GM19468 (cell line): ENCODE results near the gene PI4KA.
A peak's percentile ranks its signal among the peaks of the same experiment; 100 is the strongest.
"Not testable (repeated sequence)": the region's sequence is repeated elsewhere in the genome, so short reads cannot be mapped to it uniquely, and the experiment has no call there.

ENCODE experiments used
- ATAC-seq: cut with Tn5 transposase; IDR thresholded peaks from one replicate; pipeline ENCODE4 v1.9.1; 2021; ENCODE audit warnings: mild to moderate bottlenecking, moderate library complexity, moderate number of reproducible peaks; ENCODE audit not compliant: unreplicated experiment; ENCODE audit errors: extremely low read depth

Gene PI4KA

GRCh38 chr22:20858615-20859416 lies at the start of gene PI4KA, which contains the start of gene SNAP29:
Gene PI4KA (minus strand): TSS chr22:20858811. CDS start chr22:20858725, 86 bp downstream.
Gene SNAP29 (plus strand): TSS chr22:20859007. CDS start chr22:20859111, 104 bp downstream.
- ATAC-seq: peak; percentile 91

GRCh38 chr22:20906387-20906767 lies 47.8 kb upstream of the PI4KA start:
- no peak for ATAC-seq

GRCh38 chr22:20905415-20906386 lies 47.1 kb upstream of the PI4KA start:
- ATAC-seq: no peak

- no peak for ATAC-seq
Measured at GRCh38 chr22:20904980-20905355, 46.4 kb upstream of the PI4KA start.

- ATAC-seq: no peak
Measured at GRCh38 chr22:20904008-20904979, 45.7 kb upstream of the PI4KA start.

- ATAC-seq: no peak
Measured at GRCh38 chr22:20903093-20903492, 44.5 kb upstream of the PI4KA start.

GRCh38 chr22:20901093-20902033 lies 42.8 kb upstream of the PI4KA start:
- not testable (repeated sequence) for ATAC-seq

- no peak for ATAC-seq
Measured at GRCh38 chr22:20899827-20900423, 41.3 kb upstream of the PI4KA start.

- ATAC-seq: not testable (repeated sequence)
Measured at GRCh38 chr22:20897737-20898136, 39.1 kb upstream of the PI4KA start.

GRCh38 chr22:20890975-20891374 lies 32.4 kb upstream of the PI4KA start:
- ATAC-seq: no peak

- ATAC-seq: no peak
Measured at GRCh38 chr22:20889904-20890540, 31.4 kb upstream of the PI4KA start.

GRCh38 chr22:20889025-20889704 lies 30.6 kb upstream of the PI4KA start:
- ATAC-seq: no peak

GRCh38 chr22:20887375-20887774 lies 28.8 kb upstream of the PI4KA start:
- ATAC-seq: no peak

- no peak for ATAC-seq
Measured at GRCh38 chr22:20885557-20886323, 27.1 kb upstream of the PI4KA start.

GRCh38 chr22:20885017-20885556 lies 26.5 kb upstream of the PI4KA start:
- no peak for ATAC-seq

- ATAC-seq: no peak
Measured at GRCh38 chr22:20884454-20884853, 25.8 kb upstream of the PI4KA start.
